Lung microvascular endothelial cell (primary cell): ENCODE data around the gene R3HDML. TPM values are rescaled to one million over a fixed set of nuclear protein-coding genes. Genes with fewer than 3 reads are reported as not detected.
"Not testable (repeated sequence)": the region's sequence is repeated elsewhere in the genome, so short reads cannot be mapped to it uniquely, and the experiment has no call there.

Source experiments
- DNase-seq, 2 donors: peaks; one replicate each; pipeline versions ENCODE4 v3.0.0 to v3.0.0-alpha.2; 2010; ENCODE audit warnings: low read depth in 2 of 2
- total RNA-seq: library from RNA; depleted of rRNA; stranded (reverse); fragments of >200 nt; gene quantifications from 2 replicates; pipeline ENCODE4 v1.2.1, GENCODE V29; 2014

R3HDML gene
- total RNA-seq, 1 donor from 2014 or later, result not detected

DNA sequence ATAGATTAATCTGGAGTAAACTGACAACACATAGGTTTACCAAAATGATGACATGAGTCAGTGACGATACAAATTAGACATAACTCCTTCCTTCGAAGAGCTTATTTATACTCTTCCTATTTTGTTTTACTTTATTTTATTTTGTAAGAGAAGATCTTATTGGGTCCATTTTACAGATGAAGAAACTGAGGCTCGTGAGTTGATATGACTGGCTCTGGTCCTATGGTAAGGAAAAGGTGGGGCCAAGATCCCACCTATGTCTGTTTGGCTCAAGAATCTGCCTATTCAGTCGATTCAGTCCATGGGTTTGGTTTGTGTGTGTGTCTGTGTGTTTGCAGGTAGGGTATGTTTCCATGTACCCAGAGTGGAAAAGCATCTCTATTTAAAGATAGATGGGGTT, 8.4 kb upstream of the R3HDML start:
- no peak for DNase-seq

DNA sequence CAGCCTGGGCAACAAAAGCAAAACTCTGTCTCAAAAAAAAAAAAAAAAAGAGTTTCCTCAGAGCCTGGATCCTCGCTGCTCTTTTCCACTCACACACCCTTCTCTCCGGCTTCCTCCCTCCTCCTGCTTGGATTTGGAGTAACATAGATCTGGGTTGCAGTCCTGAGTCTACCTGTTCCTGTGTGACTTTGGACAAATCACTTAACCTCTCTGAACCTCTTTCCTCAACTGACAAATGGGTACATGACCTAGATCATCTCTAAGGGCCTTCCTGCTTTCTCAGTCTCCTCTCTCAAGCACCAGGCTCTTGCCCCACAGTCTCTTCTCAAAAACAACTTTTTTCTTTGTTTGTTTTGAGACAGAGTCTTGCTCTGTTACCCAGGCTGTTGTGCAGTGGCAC, 5.6 kb upstream of the R3HDML start:
- DNase-seq, result no peak

GRCh38 chr20:44334306-44334705, 2.5 kb upstream of the R3HDML start:
- DNase-seq, result no peak

- DNase-seq, result no peak
Measured at GRCh38 chr20:44334709-44335108, 2.1 kb upstream of the R3HDML start.

- DNase-seq, result no peak
Measured at GRCh38 chr20:44335675-44336074, 1.2 kb upstream of the R3HDML start.

GRCh38 chr20:44336086-44336485, 757 bp upstream of the R3HDML start:
- no peak for DNase-seq

DNA sequence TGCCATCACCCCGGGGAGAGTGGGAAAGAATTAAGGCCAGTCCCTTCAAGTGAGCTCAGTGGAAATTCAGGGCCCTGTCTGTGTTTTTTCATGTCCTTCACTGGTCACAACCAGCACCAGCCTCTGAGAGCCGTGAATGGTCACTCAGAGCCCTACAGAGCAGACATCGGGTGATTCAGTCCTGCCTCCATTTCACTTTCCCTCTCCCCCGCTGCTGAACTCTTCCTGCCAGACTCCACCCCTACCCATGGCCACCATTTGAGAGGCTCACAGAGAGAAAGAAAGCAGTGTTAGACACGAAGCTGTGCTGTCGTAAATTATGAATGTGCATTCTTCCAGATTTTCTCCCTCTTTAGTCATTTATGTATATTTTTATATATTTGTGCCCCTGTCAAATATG, 5.4 kb downstream of the R3HDML start:
- DNase-seq, result no peak

DNA sequence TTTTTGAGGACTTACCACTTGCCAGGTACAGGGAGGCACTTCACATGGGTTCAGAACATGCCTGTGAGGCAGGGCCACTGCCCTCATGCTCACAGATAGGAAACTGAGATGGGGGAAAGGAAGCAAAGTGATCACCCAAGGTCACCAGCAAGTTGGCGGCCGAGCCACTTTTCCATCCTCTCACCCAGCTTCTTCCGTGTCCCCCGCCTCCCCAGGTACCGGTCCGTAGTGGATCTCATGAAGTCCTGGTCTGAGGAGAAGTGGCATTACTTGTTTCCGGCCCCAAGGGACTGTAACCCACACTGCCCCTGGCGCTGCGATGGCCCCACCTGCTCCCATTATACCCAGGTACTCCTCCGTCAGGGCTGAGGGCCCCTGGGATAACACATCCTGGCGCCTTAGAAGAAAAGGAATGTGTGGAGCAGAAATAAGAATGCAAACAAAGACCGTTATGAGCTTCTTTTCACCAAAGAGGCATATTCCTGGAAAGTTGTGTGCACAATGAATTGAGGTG, 6.4 kb downstream of the R3HDML start:
- no peak for DNase-seq

- DNase-seq, result no peak
Measured at GRCh38 chr20:44344723-44345122, 7.9 kb downstream of the R3HDML start.

- DNase-seq, result no peak
Measured at GRCh38 chr20:44345147-44345546, 8.3 kb downstream of the R3HDML start.

- DNase-seq, result not testable (repeated sequence)
Measured at GRCh38 chr20:44345941-44346340, 9.1 kb downstream of the R3HDML start.

GRCh38 chr20:44348168-44348659, 11.4 kb downstream of the R3HDML start:
- DNase-seq, result no peak

- DNase-seq, result no peak
Measured at GRCh38 chr20:44349349-44349748, 12.5 kb downstream of the R3HDML start.

DNA sequence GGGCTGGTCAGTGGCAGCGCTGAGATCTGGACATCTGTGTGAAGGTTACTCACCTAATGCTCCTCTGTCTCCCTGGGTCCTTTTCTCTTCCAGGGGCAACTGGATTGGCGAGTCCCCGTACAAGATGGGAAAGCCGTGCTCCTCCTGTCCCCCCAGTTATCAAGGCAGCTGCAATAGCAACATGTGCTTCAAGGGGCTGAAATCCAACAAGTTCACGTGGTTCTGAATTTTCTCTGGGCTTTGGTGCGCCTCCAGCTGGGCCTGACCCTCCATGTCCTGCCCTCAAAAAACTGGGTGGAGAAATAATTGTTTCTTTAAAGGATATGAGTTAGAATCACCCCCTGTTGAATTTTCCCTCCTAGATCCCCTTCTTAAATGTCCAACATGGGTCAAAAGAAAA, 13.7 kb downstream of the R3HDML start:
- no peak for DNase-seq

DNA sequence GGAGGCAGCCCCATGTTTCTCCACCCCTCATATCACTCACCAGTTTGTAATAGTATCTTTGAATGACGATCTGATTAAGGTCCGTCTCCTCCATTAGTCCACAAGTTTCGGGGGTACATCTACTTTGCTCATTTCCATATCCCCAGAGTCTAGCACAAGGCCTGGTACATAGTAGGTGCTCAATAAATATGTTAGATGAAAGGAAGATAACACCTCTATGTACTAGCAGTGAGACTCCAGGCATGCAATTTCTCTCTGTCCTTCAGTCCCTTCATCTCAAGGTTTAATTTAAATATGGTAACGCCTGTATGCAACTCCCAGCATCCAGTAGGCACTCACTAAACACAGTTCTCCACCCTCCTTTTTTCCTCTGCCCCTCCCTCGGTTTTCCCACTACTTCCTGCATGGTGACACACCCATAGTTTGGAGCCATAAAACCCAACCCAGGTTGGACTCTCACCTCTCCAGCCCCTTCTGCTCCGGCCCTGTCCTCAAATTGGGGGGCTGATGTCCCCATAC, 18.2 kb downstream of the R3HDML start:
- no peak for DNase-seq

- DNase-seq, result no peak
Measured at GRCh38 chr20:44355498-44356352, 18.9 kb downstream of the R3HDML start, which contains the start of gene HNF4A. Gene HNF4A (plus strand): TSS chr20:44355699. CDS start chr20:44355805, 106 bp downstream.

DNA sequence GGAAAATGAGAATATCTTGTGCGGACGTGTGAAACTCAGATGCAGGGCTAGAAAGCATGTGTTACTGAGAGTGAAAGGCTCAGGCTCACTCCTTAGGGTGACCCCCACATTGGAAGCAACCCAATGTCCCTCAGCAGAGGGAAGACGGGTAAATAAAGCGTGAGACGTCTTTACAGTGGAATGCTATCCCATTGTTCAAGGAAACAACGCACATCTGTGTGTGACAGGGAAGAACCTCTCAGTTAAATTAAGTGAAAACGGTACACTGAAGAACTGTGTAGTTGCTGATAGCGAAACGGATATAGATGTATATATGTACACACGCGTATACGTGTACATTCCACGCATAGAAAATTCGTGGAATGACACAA, 19.5 kb downstream of the R3HDML start:
- DNase-seq, result no peak

- DNase-seq, result no peak
Measured at GRCh38 chr20:44357020-44357419, 20.2 kb downstream of the R3HDML start.

DNA sequence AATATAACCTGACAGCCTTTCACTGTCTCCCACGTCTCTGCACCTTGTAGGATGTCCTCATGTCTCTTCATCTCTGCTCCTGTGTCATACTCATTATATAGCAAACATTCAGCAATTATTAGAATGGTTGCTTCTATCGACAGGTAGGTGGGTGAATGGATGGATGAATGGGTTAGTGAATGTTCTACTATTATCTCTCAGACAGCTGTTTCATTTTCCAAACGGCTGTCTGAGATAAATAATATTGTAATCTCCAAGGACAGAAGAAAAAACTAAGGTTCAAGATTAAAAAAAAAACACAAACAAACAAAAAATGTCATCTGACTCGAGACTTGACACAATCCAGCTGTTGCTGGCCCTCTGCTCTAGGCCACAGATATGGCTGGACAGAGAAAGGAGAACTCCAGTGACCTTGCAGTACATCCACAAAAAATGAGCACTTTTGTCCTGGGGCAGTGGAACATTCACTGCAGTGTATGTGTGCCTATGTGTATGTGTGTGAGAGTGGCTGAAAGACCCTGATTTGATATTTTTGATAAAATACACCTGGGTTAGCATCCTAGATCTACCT, 20.8 kb downstream of the R3HDML start:
- no peak for DNase-seq

- DNase-seq, result no peak
Measured at GRCh38 chr20:44358776-44359175, 21.9 kb downstream of the R3HDML start.

- no peak for DNase-seq
Measured at GRCh38 chr20:44360221-44360620, 23.4 kb downstream of the R3HDML start.

- DNase-seq, result no peak
Measured at GRCh38 chr20:44361021-44361420, 24.2 kb downstream of the R3HDML start.
